ENCODE data around the gene ARRDC1.

ARRDC1 gene

DNA sequence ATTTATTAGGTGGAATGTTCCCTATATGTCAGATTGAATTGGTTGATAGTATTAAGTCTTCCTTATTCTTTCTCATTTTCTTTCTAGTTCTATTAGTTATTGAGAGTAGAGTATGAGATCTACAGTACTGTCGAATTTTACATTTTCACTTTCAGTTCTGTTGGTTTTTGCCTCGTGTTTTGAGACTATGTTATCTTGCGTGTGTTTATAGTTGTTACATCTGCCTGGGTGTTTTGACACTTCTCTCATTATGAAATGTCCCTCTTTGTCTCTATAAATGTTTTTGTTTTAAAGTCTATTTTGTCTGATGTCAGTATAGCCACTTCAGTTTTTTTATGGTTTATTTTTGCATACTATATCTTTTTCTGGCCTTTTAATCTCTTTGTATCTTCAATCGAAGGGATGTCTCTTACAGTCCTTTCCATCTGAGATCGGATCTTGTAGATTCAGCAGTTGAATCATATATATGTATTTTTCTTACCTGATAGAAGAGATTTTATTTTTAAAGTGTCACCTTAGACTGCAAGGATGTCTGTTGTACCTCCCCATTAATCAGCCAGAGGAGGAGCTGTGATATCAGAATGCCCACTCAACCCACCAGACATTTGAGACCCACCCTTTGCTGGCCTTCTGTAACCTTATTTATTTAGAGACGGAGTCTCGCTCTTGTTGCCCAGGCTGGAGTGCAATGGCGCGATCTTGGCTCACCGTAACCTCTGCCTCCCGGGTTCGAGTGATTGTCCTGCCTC, 34.0 kb downstream of the ARRDC1 start:
- no peak for DNase-seq (ENCODE audit: low read depth in 3 of 3)

DNA sequence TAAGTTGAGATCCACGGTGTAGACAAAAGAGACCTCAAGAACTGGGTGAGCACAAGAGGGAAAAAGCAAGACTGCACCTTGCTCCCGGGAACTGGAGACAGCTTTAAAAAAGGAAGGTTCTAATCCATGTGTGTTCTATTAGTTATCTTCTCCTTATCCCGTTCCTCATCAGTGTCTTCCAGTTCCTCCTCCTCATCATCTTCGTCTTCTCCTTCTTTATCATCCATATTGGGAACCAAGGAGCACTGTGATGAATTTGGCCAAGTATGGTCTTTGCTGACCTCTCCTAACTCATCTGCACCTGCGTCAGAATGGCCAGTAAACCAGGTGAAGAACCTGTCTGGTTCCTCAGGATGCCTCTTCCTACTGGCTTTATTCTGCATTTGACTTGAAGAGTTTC, 35.4 kb downstream of the ARRDC1 start:
- DNase-seq (ENCODE audit: low read depth in 3 of 3), result no peak

DNA sequence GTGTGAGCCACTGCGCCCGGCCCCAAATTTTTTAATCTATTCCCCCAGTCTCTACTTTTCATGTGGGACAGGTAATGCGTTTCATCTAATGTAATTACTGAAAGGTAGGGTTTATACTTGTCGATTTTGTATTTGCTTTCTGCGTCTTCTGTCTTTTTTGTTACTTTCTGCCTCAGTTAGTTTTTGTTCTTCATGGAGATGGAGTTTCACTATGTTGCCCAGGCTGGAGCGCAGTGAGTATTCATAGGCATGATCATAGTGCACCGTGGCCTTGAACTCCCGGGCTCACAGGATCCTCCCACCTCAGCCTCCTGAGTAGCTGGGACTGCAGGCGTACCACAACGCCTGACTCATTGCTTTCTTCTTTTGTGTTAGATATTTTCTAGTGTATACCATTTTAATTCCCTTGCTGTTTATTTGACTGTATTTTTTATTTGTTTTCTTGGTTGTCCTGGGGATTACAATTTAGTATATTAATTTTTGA, 36.7 kb downstream of the ARRDC1 start:
- no peak for DNase-seq (ENCODE audit: low read depth in 3 of 3)

DNA sequence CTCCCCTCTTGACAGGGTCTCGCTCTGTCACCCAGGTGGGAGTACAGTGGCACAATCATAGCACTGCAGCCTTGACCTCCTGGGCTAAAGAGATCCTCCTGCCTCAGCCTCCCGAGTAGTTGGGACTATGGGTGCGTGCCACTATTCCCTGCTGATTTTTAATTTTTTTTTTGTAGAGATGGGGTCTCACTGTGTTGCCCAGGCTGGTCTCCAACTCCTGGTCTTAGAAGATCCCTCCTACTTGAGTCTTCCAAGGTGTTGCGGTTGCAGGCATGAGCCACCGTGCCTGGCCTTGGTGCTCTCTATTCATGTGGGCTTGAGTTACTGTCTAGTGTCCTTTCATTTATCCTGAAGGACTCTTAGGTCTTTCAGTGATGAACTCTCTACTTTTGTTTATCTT, 37.4 kb downstream of the ARRDC1 start:
- DNase-seq (ENCODE audit: low read depth in 3 of 3), result no peak

DNA sequence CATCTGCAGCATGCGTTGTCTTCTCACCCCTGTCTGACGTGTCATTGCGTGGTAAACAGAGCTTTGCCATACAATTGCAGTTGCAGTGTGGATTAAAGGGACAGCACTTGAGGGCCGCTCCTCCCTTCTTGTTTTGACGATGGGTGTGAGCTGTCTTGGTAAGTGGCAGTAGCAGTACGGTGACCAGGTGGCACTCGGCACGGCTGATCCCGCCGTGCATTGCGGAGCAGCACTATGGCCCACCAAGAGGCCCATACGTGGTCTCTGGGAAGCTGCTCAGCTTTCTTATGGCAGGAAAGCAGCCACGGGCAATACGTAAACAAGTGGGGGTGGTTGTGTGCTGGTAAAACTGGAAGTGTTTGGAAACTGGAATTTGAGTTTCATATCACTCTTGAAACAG, 38.4 kb downstream of the ARRDC1 start:
- DNase-seq (ENCODE audit: low read depth in 3 of 3), result no peak

DNA sequence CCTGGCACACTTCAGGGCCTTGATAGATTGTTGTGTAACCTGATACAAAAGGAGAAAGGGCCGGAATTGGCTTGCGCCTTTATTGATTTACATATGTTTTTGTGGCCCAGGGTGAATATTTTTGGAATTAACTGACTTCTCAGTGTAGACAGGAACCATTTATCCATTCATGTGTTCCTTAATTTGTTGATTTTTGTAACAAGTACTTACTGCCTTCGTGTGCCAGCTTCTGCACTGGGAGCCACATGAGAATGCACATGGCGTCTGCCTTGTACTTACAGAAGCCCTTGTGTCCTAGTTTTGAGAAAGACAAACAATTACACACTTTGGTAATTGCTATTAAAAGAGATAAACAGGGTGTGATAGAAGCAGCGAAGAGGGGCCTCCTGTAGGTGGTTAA, 39.7 kb downstream of the ARRDC1 start:
- no peak for DNase-seq (ENCODE audit: low read depth in 3 of 3)

DNA sequence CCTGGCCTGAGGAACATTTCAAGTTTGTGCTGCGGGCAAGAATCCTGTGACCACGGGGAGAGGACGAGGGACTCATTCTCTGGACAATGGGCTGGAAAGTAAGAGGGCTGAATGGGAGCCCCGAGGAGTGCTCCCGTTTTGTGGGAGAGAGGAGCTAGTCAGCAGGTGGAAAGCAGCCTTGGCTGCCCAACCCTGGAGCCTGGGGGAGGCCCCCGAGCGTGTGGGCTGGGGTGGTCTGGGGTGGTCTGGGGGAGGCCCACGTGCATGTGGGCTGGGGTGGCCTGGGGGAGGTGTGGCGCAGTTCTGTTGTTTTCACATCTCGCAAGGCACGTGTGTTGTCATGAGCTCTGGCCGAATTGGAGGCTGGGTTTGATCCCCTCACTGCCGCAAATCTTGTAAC, 40.9 kb downstream of the ARRDC1 start:
- no peak for DNase-seq (ENCODE audit: low read depth in 3 of 3)

DNA sequence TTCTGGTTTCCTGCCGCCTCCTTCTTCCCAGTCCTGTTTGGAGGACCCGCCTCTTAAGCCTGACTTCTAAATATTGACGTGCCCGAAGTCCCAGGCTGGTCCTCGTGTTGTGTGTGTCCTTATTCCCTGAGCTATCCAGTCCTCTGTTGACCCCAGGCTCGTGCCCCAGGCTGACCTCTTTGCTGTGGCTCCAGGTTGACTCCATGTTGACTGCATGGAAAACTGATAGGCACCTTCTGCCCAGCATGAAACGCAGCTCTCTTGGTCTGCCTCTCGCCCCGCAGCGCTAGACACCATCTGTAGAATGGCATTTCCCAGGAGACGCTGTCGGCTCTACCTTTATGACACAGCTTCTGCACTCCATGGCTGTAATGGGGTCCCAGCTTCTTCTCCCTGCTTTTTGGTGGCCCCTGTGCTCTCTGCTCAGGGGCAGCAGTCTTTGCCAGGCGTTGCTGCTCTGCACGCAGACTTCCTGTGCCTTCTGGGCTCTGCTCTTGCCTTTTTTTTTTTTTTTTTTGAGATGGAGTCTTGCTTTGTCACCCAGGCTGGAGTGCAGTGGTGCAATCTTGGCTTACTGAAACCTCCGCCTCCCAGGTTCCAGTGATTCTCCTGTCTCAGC, 41.7 kb downstream of the ARRDC1 start:
- DNase-seq (ENCODE audit: low read depth in 3 of 3), result no peak

DNA sequence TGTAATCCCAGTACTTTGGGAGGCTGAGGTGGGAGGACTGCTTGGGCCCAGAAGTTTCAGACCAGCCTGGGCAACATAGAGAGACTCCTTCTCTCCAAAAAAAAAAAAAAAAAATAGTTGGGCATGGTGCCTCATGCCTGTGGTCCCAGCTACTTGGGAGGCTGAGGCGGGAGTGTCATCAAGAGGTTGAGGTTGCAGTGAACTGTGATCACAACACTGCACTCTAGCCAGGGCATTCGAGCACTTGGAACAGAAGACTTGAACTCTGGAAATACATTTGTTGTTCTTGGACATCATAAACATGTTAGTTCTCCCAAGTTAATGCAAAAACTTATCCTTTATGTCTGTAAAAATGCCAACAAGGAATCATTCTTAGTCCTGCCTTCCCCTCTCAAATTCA, 42.9 kb downstream of the ARRDC1 start:
- no peak for DNase-seq (ENCODE audit: low read depth in 3 of 3)

DNA sequence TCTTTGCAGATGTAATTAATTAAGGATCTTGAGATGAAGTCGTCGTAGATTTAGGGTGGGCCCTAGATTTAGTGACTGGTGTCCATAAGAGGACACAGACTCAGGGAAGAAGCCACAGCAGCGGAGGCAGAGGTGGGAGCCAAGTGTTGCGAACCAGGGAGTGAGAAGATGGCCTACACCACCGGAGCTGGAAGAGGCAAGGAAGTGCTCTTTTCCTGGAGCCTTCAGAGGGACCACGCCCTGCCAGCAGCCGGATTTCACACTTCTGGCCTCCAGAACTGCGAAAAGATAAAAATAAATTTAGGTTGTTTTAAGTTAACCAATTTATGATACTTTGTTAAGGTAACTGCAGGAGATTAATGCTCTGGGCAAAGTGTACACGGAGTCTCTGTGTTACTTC, 44.1 kb downstream of the ARRDC1 start:
- no peak for DNase-seq (ENCODE audit: low read depth in 3 of 3)

DNA sequence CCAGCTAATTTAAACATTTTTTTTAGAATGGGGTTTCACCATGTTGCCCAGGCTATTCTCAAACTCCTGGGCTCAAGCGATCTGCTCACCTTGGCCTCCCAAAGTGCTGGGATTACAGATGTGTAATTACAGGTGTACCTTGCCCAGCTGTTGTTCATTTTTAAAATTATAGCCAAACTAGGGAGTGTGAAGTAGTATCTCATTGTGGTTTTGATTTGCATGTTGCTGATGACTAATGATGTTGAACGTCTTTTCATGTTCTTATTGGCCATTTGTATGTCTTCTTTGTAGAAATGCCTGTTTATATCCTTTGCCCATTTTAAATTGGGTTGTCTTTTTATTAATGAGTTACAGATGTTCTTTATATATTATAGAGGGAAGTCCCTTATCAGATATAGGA, 44.8 kb downstream of the ARRDC1 start:
- DNase-seq (ENCODE audit: low read depth in 3 of 3), result no peak

DNA sequence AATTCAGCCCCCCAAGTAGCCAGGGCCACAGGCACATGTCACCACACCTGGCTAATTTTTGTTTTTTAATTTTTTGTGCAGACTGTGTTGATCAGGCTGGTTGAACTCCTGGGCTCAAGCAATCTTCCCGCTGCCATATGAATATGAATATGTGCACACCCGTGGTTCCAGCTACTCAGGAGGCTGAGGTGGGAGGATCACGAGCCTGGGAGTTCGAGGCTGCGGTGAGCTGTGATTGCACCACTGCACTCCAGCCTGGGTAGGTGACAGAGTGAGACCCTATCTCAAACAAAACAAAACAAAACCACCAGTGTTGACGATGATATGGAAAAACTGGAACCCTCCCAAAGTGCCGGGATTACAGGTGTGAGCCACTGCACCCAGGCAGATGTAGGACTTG, 45.3 kb downstream of the ARRDC1 start:
- DNase-seq (ENCODE audit: low read depth in 3 of 3), result no peak

DNA sequence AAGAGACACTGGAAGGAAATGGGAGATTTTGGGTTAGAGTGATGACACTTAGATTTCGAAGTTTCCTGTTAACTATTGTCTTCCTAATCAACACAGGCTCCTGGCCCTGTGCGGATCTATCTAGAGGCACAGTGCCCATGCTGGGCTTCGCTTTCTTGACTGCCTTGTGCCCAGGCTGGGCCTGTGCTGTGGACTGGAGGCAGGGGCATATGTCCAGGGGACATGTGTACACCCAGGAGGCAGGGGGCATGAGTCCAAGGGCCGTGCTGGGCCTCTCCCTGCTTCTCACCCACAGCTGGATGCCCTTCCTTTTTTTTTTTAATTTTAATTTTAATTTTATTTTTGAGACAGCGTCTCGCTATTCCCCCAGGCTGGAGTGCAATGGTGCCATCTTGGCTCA, 50.9 kb downstream of the ARRDC1 start:
- no peak for DNase-seq (ENCODE audit: low read depth in 3 of 3)

DNA sequence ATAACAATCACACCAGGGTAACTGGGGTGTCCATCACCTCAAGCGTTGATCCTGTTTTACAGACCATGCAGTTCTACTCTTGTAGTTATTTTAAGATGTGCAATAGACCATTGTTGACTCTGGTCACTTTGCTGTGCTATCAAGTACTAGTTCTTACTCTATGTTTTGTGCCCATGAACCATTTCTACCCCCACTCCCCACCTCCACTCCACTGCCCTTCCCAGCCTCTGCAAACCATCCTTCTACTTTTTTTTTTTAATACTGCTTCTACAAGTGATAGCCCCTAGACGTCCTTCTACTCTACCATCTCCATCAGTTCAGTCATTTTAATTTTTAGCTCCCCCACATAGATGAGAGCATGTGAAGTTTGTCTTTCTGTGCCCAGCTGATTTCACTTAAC, 52.1 kb downstream of the ARRDC1 start:
- no peak for DNase-seq (ENCODE audit: low read depth in 3 of 3)

DNA sequence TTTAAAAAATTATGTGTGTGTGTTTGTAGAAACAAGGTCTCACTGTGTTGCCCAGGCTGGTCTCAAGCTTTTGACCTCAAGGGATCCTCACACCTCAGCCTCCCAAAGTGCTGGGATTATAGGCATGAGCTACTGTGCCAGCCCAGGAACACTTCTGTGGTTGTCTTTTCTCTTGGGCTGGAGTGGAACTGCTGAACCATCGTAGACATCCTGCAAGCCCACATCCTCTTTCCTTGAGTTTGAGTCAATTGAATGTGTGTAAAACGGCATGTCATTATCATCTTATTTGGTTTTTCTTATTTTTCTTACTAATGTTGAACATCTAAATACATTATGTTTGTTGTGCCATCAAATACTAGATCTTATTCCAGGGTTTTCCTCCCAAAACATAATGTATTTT, 53.3 kb downstream of the ARRDC1 start:
- DNase-seq (ENCODE audit: low read depth in 3 of 3), result no peak

DNA sequence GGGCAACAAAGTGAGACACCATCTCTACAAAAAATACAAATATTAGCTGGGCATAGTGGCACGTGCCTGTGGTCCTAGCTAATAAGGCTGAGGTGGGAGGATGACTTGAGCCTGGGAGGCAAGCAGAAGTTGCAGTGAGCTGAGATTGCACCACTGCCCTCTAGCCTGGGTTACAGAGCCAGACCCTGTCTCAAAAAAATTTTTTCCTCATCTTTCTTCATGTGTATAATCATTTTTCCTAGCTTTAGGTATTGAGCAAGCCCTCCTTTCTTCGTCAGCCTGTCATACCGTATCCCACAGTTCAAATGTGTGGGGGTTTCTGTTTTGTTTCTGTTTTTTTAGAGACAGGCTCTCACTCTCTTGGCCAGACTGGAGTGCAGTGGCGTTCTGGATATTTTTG, 54.7 kb downstream of the ARRDC1 start:
- DNase-seq (ENCODE audit: low read depth in 3 of 3), result no peak

DNA sequence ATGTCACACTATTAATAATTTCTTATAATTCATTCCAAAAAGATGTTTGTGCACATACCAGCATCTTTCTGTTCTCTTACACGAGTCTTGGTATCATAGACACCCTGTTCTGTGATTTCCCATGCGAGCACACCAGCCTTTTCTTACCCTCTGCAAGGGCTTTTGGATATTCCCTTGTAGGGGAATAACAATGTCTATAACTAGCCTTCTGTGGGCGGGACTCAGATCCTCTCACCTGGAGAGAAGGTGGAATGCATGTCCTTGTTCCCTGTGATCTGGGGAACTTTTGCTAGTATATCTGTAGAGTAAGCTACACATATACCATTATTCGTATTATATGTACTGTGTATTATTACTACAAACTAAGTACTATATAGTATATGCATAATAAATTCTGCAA, 58.1 kb downstream of the ARRDC1 start:
- no peak for DNase-seq (ENCODE audit: low read depth in 3 of 3)

DNA sequence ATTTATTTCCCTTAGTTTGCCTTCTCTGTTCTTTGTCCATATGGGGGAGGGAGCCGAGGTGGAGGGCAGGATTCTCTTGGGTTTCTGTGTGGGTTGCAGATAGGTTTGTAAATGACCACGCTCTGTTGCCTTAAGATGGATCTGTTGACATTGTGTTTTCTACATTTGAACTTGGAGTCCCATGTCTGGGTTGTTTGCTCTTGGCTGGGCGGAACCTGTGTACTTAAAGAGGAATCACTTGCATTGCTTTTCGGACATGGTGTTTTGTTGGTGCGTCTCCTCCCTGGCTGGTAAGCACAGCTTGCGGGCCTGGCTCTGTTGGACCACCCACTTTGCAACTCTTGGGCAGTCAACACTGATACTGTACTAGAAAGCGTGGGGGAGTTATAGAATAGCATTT, 59.2 kb downstream of the ARRDC1 start:
- no peak for DNase-seq (ENCODE audit: low read depth in 3 of 3)
